Measurements from ENCODE around the gene LLCFC1.
"Not testable (repeated sequence)": the region's sequence is repeated elsewhere in the genome, so short reads cannot be mapped to it uniquely, and the experiment has no call there.

LLCFC1 gene

DNA sequence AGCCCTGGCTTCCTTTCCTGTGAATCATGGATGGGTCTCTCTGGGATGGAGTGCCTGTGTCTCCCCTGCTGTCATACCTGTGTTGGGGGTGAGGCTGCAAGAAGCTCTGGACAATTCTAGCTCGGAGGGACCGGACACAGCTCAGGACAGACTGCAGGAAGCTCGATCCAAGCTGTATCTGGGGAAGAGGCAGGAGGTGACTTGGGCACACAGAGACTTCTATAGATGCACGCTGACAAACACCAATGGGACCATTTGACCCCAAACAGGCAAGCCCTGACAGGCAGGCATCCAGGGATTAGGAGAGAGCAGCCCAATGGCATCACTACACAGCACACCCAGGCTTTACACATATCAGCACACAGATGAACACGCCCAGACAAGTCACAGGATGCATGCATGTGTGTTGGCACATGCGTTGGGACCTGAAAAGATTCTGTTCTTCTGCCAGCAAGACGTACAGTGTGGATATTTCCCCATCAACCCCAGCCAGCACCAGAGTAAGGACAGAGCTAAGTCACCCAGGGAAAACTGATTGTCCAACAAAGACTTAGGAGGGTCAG is 4.5 kb downstream of the LLCFC1 start:
- DNase-seq (ENCODE audit: low spot score) = no peak

DNA sequence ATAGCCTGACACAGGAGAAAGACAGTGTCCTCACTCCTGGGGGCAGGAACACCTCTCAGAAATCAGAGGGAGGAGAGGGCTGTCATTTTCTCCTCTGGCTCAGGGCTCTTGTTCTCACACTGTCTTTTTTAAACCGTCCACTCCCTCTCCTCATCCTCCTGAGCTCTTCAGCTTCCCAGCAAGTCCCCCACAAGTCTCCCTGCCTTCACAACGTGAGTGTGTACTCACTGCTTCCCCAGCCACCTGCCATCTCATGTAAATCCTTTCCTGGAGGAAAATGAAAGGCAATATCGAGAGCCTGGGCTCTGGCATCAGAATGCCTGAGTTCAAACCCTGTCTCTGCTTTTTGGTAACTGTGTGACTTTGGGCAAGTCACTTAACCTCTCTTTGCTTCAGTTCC is 5.7 kb downstream of the LLCFC1 start:
- no peak for DNase-seq (ENCODE audit: low spot score)

DNA sequence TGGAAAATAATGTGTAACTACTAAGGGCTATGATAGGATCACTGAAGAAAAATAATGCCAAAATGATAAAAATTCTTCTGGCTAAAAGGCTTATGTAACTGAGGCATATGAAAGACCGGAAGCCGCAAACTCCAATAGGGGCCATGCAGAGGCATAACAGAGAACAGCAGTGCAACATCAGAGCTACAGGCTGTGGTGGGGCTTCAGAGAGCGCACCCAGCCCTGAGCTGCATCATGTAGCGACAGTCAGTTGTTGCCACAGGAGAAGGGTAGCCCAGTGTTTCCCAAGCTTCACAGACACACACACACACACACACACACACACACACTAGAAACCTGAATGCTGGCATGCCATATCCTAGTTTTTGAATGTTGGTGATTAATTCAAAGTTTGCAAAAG is 9.3 kb downstream of the LLCFC1 start:
- DNase-seq (ENCODE audit: low spot score) = no peak

DNA sequence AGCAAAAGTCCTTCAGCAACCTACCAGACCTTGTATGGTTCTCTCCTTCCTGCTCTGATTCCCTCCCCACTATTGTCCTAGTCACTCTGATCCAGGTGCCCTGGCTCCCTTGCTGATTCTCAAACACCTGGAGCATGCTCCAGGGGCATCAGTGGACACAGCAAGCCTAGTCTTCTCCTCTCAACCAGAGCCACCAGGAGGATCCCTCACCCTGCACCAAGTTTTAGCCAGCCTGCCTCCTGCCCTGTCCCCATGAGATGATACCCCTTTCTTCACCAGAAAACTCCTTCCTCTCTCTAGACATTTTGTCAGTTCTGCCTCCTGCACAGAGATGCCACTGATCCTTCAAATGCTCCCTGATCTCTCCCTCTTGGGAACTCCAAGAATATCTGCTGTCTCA is 11.0 kb downstream of the LLCFC1 start:
- DNase-seq (ENCODE audit: low spot score) = no peak

DNA sequence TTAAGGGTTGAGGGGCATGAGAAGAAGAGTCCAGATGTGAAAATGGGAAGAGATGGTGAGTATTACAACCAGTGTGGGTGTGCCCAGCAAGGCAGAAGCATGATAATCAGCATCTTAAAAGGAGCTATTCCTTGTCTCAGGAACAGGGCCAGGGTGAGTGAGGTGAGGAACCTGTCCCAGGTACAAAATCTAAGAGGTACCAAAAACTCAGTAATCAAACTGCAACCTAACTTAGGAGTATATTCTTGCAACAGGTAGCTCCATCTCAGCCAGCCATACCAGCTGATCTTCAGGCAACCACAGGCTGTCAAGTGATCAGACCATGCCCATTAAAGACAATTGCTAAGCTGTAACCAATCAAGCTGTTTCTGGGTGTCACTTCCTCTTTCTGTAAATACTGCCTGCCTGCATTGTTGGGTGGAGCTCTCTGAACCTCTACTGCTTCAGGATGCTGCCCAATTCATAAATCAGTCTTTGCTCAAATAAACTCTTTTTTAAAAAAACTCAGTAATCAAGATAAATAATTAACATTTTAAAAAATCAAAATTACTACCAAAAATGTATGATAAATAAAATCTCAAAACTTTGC is 15.5 kb downstream of the LLCFC1 start:
- DNase-seq (ENCODE audit: low spot score) = no peak

DNA sequence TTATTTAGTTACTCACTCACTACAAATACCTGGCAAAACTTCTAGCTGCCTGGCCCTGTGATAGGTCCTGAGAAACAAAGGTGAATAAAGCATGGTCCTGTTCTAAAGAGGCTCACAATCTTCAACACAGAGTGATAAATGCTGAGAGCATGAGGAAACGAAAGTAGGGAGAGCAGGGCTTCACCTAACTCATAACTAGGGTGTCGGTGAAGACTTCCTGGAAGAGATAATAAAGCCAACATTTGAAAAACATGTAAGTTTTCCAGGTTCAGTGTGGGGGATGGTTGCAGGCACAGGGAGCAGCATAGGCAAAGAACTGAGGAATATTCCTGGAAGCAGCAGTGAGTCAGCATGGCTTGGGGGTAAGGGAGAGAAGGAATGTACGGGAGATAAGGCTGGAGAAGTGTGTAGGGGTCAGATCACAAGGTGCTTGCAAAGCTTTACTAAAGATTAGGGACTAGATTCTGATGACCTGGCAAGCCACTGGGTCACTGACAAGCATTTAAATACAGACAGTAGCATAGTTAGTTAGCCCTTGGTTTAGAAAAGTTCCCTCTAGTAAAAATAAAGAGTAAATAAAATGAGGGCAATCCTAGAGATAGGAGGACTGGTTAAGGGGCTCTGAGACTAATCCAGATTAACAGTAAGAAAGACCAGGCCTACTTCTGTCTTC is 17.8 kb downstream of the LLCFC1 start:
- DNase-seq (ENCODE audit: low spot score) = no peak

DNA sequence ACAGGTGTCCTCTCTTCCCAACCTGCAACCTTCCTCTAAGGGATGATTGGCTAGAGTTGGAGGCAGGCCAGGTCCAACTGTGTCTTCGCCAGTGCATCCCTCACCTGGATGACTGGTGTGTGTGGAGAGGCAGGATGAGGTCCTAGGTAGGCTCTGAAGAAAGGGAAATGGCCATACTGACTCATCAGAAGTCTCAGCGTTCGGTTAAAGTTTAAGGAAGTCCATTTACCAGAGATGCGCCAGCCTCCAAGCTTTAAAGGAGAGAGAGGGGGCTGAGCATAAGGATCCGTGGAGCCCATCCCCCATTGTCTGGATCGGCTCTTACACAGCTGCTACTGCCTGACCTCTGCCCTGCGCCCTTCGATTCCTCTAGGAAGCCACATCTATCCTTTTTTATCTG is 18.4 kb downstream of the LLCFC1 start:
- no peak for DNase-seq (ENCODE audit: low spot score)

DNA sequence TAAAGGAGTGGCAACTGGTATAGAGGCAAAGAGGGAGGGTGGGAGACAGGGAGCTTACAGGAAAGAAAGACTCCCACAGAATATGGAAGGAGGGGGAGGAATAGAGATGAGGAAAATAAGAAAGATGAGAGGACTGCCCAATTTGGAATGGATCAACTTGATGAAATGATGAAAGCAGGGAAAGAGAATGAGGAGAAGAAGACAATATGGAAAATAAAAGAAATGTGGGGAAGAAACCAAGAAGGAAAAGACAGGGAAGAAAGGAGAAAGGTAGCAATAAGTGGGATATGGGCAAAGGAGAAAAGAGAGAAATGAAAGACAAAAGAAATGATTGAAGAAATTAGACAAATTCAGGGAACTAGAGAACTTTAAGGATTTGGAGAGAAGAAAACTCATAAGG is 19.9 kb downstream of the LLCFC1 start:
- no peak for DNase-seq (ENCODE audit: low spot score)

DNA sequence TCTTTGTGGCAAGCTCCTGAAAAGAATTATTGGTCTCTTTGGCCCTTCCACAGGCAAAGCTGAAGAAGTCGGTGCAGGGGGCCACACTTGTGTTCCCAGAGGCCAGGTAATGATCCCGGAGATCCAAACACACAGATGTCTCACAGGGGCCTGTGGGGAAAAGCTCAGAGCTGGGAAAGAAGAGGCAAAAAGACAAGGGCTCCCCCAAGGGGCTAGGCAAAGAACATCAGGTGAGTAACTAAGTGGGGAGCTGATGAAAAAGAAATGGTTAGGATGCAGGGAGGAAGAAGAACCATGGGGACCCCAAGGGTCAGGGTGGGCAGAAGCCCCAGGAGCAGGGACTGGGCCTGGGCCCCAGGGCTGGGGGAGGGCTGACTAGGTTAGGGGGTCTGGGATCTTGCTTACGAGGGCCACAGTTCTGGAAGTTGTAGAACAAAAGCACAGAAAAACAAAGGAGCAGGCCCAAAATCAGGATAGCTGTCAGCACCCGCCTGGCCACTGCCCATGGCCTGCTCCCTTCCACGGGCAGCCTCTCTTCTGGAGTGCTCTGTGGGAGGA is 21.8 kb downstream of the LLCFC1 start:
- no peak for DNase-seq (ENCODE audit: low spot score)

DNA sequence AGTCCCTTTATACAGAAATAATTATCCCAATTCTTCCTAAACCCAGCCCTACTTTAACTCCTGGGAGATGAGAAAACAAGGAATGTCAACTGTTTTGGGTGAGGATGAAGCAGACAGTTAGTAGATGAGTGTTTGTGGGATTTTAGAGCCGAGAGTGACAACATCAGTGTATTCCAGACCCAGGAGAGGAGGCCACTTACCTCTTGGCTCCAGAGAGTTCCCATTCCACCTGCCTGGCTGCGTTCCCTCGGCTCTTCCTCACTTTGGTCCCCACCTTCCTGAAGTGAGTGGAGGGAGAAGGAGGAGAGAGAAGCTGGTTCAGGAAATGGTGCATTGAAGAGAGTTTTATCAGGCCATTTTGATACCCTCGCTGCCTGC is 22.3 kb downstream of the LLCFC1 start:
- no peak for DNase-seq (ENCODE audit: low spot score)

DNA sequence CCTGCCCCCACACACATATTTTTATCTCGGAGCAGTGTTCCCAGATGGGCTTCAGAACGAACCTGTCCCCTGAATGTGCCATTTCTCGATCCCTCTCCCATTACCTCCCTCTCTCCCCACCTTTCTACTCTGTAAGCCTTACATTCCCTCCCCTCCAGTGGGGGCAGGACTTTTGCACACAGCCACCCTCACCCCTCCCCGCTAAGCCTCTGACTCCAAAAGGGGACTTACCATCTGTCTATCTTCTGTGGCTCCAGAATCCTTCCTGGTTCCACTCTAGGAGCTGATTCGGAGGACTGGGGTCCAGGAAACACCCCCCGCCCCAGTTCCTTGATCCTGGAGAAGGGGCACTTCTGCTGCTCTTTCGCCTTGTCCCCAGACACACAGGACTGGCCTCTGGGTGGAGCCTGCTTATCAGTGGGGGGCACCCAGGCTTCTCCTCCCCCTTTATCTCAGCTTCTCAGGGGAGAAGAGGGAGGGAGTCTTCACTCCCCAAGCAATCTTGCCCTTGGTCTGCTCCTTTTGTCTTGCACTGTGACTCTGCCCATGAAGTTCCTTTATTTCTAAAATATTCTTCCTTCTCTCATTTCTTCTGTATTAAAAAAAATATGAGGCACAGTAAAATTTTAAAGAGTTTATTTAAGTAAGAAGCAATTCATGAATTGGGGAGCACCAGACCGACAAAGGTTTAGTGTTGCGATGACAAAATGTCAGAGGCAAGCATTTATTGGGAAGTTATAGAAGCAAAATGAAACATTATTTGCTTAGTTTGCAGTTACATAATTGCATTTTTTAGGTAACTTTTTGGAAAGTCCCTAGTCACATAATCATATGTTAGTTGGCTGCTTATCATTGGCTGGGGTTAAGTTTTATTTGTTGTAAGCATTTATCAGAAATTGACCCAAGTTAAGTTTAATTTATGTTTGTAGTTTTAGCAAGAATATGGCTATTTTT is 23.0 kb downstream of the LLCFC1 start, which contains the start of gene KEL:
Gene KEL (minus strand): TSS at position 391 of the 954 bp plus-strand sequence. CDS start 157 bp downstream, at position 234.
- DNase-seq (ENCODE audit: low spot score) = no peak

DNA sequence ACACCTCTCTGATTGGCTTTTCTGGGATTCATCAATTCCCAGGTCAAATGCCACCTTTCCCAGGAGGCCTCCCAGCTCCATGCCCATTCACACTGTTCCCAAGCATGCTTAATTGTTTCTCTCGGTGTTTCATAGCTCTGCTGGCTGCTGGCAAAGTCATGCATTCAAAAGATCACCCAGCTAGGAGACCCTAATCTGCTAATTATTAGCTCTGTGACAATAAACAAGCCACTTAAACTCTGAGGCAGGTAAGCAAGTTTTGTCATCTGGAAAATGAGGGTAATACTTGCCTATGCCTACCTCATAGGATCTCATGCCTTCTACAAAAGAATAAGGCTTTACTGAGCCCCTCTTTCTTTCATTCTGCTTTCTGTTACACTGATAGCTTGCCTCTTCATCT is 23.7 kb downstream of the LLCFC1 start:
- DNase-seq (ENCODE audit: low spot score) = no peak

DNA sequence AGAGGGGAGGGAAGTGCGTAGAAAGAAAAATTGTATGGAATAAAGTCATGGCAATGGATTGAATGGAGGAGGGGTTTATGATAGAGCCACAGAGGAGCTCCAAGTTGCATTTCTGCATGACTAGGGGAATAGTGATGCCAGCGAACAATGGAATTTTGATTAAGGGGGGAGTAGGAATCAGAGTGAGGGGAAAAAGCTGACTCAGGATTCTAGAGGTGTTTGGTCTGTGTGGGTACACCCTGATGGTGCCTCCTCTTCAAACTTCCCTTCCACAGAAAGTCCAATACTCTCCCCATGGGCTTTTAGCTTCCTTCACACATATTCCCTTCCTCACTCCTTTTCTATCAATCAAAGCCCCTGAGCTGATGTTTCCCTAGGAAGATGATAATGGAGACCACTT is 24.7 kb downstream of the LLCFC1 start:
- no peak for DNase-seq (ENCODE audit: low spot score)

DNA sequence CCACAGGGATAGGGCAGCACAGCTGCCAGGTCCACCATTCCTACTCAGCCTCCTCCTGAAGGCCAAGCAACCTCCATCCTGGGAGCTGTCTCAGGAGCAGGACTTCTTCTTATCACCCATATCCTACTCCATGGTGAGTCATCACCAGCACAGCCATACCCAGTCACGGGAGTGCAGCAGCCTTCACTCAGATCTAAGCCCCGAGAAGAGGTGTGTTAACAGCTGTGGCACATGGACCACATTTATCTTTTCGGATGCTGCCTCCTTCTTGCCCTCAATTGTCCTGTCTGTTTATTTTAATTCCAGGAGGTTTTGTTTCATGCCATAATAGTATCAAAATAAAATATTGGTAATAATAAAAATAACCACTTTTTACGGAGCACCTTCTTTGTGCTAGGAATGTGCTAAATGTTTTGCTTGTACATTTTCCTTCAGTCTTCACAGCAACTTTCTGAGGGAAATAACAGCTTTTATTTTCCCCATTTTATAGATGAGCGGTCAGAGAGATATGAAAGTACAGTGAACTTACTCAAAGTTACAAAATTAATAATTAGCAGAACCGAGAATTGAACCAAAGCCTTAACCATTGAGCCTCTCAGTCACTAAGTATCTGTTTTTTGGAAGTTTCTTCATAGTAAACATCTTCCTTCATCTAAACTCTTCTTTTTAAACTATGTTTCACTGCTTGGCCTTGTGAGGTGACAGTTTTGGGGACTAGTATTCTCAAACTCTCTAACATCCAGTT is 25.4 kb downstream of the LLCFC1 start:
- DNase-seq (ENCODE audit: low spot score) = no peak

DNA sequence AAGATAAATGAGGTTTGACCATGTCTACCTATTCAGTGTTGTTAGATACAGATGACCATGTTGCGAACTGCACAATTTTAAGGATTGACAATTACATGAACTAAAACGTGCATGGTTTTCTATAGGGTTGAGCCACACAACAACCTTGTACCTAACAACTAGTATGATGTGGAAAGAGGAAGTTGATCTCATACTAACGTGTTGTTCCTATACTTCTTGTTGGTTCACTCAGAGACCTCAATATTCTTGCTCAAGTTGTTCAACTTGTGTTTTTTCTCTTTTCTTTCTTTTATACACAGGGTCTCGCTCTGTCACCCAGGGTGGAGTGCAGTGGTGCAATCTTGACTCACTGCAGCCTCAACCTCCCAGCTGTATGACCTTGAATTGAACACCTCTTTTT is 28.9 kb downstream of the LLCFC1 start:
- DNase-seq (ENCODE audit: low spot score) = no peak

DNA sequence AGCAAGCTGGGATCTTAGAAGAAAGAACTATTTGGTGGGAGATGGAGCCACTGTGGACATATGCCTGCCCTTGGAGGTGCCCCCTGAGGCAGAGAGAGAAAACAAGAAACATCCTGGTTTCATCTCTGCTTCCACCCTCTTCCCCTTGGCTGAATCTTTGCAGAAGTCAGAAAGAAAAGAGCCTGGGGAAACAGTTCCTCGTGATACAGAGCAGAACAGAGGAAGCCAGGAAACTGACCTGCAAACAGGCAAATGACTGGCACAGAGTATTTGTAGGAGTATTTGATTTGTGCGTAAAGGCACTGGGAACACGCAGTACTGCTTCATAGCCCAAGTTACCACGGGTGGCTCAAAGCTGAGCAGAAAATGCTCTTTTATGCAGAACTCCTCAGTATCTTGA is 29.9 kb downstream of the LLCFC1 start:
- DNase-seq (ENCODE audit: low spot score) = no peak

DNA sequence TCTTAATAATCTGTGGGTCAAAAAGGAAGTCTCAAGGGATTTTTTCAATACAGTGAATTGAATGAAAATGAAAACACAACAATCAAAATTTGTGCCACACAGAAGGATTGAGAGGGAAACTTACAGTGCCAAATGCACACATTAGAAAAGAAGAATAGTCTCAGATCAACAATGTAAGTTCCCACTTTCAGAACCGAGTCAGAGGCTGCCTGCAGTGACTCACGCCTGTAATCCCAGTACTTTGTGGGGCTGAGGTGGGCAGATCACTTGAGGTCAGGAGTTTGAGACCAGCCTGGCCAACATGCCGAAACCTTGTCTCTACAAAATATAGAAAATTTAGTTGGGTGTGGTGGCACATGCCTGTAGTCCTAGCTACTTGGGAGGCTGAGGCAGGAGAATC is 35.3 kb downstream of the LLCFC1 start:
- no peak for DNase-seq (ENCODE audit: low spot score)

DNA sequence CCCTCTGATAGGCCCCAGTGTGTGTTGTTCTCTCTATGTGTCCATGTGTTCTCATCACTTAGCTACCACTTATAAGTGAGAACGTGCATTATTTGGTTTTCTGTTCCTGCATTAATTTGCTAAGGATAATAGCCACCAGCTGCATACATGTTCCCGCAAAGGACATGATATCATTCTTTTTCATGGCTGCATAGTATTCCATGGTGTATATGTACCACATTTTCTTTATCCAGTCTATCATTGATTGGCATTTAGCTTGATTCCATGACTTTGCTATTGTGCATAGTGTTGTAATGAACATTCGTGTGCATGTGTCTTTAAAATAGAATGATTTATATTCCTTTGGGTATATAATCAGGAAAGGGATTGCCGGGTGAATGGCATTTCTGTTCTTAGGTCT is 39.1 kb downstream of the LLCFC1 start:
- not testable (repeated sequence) for DNase-seq (ENCODE audit: low spot score)

DNA sequence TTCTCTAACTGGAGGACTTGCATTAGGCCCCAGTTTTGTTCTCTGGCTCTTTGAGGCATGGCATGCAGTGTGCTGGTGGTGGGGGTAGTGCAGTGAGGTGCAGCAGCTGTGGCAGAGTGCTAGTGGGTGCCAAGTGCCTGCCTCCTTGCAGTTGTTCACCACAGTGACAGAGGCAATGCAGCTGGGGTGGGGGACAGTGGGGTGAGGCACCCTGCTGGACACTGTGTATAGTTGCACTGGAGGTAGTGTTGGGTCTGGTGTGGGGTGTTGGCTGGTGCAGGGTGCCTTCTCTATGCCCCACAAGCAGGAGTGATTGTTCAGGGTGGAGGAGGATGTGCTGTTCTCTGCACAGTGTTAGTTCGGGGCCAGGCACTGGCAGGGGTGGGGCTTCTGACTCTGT is 44.5 kb downstream of the LLCFC1 start:
- no peak for DNase-seq (ENCODE audit: low spot score)

DNA sequence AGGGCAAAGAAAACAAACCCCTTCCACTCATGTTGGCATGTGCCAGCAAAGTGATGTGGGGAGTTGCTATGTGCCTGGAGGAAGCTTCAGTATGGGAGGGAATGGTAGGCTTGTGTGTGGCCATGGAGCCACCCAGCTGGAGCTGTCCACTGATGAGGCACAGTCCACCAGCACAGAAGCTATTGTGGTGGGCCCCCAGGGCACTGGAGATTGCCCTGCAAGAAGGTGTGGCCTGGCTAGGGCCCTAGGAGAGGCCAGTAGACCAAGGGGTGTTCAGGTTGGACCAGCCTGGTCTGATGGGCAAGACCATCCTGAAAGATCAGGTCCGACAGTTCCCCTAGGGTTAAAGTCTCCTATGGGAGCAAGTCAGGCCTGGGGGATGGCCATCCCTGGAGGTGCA is 45.0 kb downstream of the LLCFC1 start:
- DNase-seq (ENCODE audit: low spot score) = no peak

Data from CD4-positive, alpha-beta T cell treated with Interleukin-15 for 4 hours (primary cell).